GM12892 (cell line): ENCODE measurements around the gene MYPOP.
"Not testable (repeated sequence)": the region's sequence is repeated elsewhere in the genome, so short reads cannot be mapped to it uniquely, and the experiment has no call there.

ENCODE experiments used
- DNase-seq: peaks from one replicate; pipeline ENCODE4 v3.0.0; 2011; ENCODE audit not compliant: insufficient read length
- FAIRE-seq: peaks from 2 replicates; lab custom pipeline; 2011; peaks lifted over from hg19 to GRCh38; lab: Jason Lieb, UNC
- POLR2A ChIP-seq: IDR thresholded peaks from 2 replicates; pipeline ENCODE4 v1.6.1; 2011; ENCODE audit warnings: low read depth, low read length, control low read depth
- POLR2AphosphoS5 ChIP-seq: IDR thresholded peaks from 2 replicates; pipeline ENCODE4 v1.6.1; 2011; ENCODE audit warnings: low read depth, low read length, control low read depth
- TAF1 ChIP-seq: IDR thresholded peaks from 2 replicates; pipeline ENCODE4 v1.6.1; 2011; ENCODE audit warnings: low read depth, mild to moderate bottlenecking, control low read depth, low read length, borderline replicate concordance

The MYPOP gene

GRCh38 chr19:45879055-45879454, 23.4 kb downstream of the MYPOP start:
- TF ChIP-seq TAF1 (no peak), POLR2A (no peak), POLR2AphosphoS5 (no peak)
- DNase-seq (no peak), FAIRE-seq (no peak)

GRCh38 chr19:45878043-45878794, 24.2 kb downstream of the MYPOP start:
- TF ChIP-seq POLR2AphosphoS5, result no peak
- no peak for TF ChIP-seq POLR2A
- no peak for TF ChIP-seq TAF1
- no peak for FAIRE-seq
- DNase-seq, result no peak

GRCh38 chr19:45876411-45877197, 25.8 kb downstream of the MYPOP start:
- DNase-seq (peak; percentile 56), FAIRE-seq (no peak)
- TF ChIP-seq POLR2A (0 out of 2 replicates have a peak, but pooled peaks have one; percentile 33), POLR2AphosphoS5 (no peak)

- DNase-seq, result no peak
- FAIRE-seq, result peak; percentile 50
- TF ChIP-seq TAF1, result no peak
- TF ChIP-seq POLR2AphosphoS5, result no peak
- no peak for TF ChIP-seq POLR2A
Measured at GRCh38 chr19:45876161-45876410, 26.3 kb downstream of the MYPOP start.

- FAIRE-seq (no peak), DNase-seq (no peak)
- TF ChIP-seq POLR2AphosphoS5 (no peak), POLR2A (no peak), TAF1 (no peak)
Measured at GRCh38 chr19:45874620-45874966, 27.8 kb downstream of the MYPOP start.

GRCh38 chr19:45873219-45873772, 29.1 kb downstream of the MYPOP start:
- no peak for DNase-seq
- TF ChIP-seq POLR2A, result no peak
- TF ChIP-seq POLR2AphosphoS5, result no peak
- no peak for TF ChIP-seq TAF1
- FAIRE-seq, result no peak

GRCh38 chr19:45872095-45872919, 30.1 kb downstream of the MYPOP start:
- FAIRE-seq, result no peak
- TF ChIP-seq POLR2AphosphoS5, result no peak

GRCh38 chr19:45870798-45871197, 31.6 kb downstream of the MYPOP start:
- FAIRE-seq (no peak), DNase-seq (no peak)
- TF ChIP-seq TAF1 (no peak), POLR2AphosphoS5 (no peak), POLR2A (no peak)

More at GRCh38 chr19:45872095-45872919, 30.1 kb downstream of the MYPOP start:
- no peak for DNase-seq

GRCh38 chr19:45867241-45867640, 35.2 kb downstream of the MYPOP start:
- not testable (repeated sequence) for DNase-seq, FAIRE-seq

GRCh38 chr19:45866400-45867176, 35.8 kb downstream of the MYPOP start:
- FAIRE-seq (no peak), DNase-seq (no peak)
- TF ChIP-seq TAF1, result no peak
- no peak for TF ChIP-seq POLR2A
- no peak for TF ChIP-seq POLR2AphosphoS5

- no peak for TF ChIP-seq POLR2AphosphoS5
- TF ChIP-seq POLR2A, result no peak
- TF ChIP-seq TAF1, result no peak
- DNase-seq (no peak), FAIRE-seq (no peak)
Measured at GRCh38 chr19:45865269-45865948, 37.0 kb downstream of the MYPOP start.
